GM19468 (cell line): Measurements from ENCODE around the gene DIO3.
"Not testable (repeated sequence)": the region's sequence is repeated elsewhere in the genome, so short reads cannot be mapped to it uniquely, and the experiment has no call there.

Source experiments
- ATAC-seq: cut with Tn5 transposase; IDR thresholded peaks from one replicate; pipeline ENCODE4 v1.9.1; 2021; ENCODE audit warnings: mild to moderate bottlenecking, moderate library complexity, moderate number of reproducible peaks; ENCODE audit not compliant: unreplicated experiment; ENCODE audit errors: extremely low read depth

Gene DIO3

GRCh38 chr14:101557321-101557695 is 4.0 kb upstream of the DIO3 start:
- no peak for ATAC-seq

- ATAC-seq, result no peak
These were observed 3.2 kb upstream of the DIO3 start for GRCh38 chr14:101557811-101558738.

GRCh38 chr14:101558739-101559240 is 2.5 kb upstream of the DIO3 start:
- no peak for ATAC-seq

GRCh38 chr14:101559250-101559623 is 2.1 kb upstream of the DIO3 start:
- ATAC-seq, result no peak

GRCh38 chr14:101559624-101560533 is 1.4 kb upstream of the DIO3 start:
- ATAC-seq, result no peak

- ATAC-seq, result no peak
These were observed 671 bp upstream of the DIO3 start for GRCh38 chr14:101560534-101561113.

- ATAC-seq, result no peak
These were observed 699 bp downstream of the DIO3 start for GRCh38 chr14:101561897-101562490.

GRCh38 chr14:101562659-101563351 is 1.5 kb downstream of the DIO3 start:
- no peak for ATAC-seq

GRCh38 chr14:101563352-101563653 is 2.0 kb downstream of the DIO3 start:
- ATAC-seq, result no peak

- no peak for ATAC-seq
These were observed 2.6 kb downstream of the DIO3 start for GRCh38 chr14:101563654-101564443.

- ATAC-seq, result no peak
These were observed 3.1 kb downstream of the DIO3 start for GRCh38 chr14:101564444-101564776.

- no peak for ATAC-seq
These were observed 3.8 kb downstream of the DIO3 start for GRCh38 chr14:101564819-101565698.

GRCh38 chr14:101567252-101567651 is 6.0 kb downstream of the DIO3 start:
- no peak for ATAC-seq

- ATAC-seq, result no peak
These were observed 9.7 kb downstream of the DIO3 start for GRCh38 chr14:101571004-101571403.

GRCh38 chr14:101572526-101572925 is 11.2 kb downstream of the DIO3 start:
- not testable (repeated sequence) for ATAC-seq

- ATAC-seq, result no peak
These were observed 12.0 kb downstream of the DIO3 start for GRCh38 chr14:101573289-101573688.

- no peak for ATAC-seq
These were observed 14.3 kb downstream of the DIO3 start for GRCh38 chr14:101575581-101575980.

- ATAC-seq, result no peak
These were observed 16.1 kb downstream of the DIO3 start for GRCh38 chr14:101577221-101577909.
